ENCODE measurements around the gene KRTAP5-7.
"Not testable (repeated sequence)": the region's sequence is repeated elsewhere in the genome, so short reads cannot be mapped to it uniquely, and the experiment has no call there.

Gene KRTAP5-7

DNA sequence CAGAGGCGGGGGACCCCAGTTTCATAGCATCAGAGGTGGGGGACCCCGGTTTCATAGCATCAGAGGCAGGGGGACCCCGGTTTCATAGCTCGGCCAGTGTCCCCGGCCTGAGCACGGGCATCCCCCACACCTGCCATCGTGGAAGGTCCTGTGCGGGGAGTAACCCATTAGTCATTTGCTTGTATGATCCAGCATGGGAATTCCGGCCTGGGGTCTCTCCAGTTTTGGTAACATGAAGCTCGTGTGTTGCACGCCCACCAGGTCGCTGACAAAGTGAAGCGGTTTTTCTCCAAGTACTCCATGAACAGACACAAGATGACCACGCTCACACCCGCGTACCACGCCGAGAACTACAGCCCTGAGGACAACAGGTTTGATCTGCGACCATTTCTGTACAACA, 29.0 kb upstream of the KRTAP5-7 start:
- no peak for DNase-seq

GRCh38 chr11:71499125-71499524, 27.9 kb upstream of the KRTAP5-7 start:
- DNase-seq = no peak

- no peak for DNase-seq
These were observed 27.5 kb upstream of the KRTAP5-7 start for GRCh38 chr11:71499546-71499945.

DNA sequence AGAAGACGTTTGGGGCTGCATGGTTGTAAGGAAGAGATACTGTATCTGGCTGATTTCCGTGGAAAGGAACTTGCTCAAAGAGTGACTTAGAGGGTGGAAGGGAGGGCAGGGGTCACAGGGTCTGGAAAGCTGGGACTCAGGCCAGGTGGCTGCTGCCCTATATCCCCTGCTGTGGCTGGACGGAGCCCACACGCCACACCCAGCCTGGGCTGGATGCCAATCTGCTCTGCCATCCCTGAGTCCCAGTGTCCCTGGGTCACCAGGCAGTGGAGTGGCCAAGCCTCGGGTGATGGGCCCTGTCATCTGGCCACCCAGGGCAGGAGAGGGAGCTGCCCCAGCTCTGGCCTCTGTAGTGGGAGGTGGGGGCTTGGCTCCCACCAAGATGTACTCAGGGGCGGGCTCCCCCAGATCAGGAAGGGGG, 26.5 kb upstream of the KRTAP5-7 start:
- no peak for DNase-seq

DNA sequence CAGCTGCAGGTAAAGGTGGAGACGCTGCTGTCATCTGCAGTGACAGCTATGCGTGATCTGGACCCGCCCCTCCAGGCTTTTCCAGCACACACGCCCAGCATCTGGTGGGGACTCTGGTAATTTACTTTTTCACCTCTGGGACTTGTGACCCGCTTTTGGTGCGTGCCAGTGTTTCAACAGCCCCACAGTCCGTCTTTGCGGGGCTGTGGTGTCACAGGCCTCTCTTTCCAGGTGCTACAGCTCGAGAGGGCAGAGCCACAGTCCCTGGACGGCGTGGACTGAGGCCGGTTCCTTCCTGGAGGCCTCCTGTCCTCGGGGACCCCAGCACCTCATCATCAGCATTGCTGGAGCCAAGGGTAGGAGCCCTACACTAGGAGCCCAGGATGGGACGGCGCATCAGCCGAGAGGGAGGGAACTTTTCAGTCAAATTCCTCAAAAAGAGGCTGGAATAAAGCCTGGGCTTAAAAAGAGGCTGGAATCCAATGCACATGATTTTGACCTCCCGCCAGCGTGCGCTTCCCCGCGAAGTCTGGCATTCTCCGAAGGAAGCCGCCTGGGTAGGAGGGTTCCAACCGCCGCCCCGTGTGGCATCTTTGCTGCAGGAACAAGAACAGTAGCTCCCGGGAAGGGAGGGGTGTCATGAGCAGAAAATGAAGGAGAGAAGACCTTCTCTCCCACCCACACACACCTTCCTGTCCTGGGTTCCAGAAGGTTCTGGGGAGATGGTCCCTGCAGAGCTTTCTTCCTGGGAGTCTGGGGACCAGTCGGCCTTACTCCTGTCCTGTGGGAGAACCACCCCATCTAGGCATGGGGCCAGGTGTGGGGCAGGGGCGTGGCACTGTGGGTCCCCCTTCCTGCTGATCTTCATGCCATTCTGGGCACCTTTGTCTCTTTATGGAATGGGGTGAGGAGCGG, 25.7 kb upstream of the KRTAP5-7 start:
- no peak for DNase-seq

- DNase-seq = no peak
These were observed 25.0 kb upstream of the KRTAP5-7 start for GRCh38 chr11:71502026-71502425.

DNA sequence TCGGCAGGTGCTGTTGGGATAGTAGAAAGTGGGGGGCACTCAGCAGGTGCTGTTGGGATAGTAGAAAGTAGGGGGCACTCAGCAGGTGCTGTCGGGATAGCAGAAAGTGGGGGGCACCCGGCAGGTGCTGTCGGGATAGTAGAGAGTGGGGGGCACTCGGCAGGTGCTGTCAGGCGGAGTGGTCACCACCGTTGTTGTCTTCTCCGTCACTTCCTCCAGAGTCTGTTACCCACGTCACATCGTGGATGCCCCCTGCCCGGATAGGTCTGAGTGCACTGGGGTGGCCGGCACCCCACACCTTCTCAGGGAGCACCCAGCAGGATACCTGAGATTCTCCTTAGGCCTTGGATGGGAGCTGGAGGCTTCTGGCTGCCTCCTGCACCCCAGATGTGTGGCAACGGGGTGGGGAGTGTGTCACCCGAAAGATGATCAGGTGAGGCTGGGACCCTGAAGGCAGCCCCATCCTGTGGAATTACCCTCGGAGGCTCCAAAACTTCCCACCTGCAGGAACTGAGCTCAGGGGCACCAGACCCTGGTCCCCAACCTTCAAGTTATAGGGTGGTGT, 24.1 kb upstream of the KRTAP5-7 start:
- DNase-seq = no peak

DNA sequence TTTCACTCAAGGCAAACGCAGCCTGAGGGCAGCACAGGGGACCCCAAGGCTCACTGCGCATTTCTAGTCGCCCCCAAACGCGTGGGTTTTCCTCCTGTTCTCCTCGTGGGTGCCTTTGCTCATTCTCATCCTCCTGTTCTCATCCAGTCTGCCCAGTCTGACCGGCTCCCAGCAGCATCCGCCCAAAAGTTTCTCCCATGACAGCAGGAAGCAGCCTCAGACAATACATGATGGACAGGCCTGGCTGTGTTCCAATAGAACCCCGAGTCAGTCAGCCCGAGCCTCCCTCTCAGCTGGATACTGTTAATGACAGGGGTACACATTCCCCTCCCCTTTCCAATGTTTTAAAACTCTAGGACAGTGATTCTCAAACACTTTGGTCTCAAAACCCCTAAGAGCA, 22.5 kb upstream of the KRTAP5-7 start:
- peak in 2 of 3 experiments; percentile 70 to 89 for DNase-seq

- peak in 2 of 3 experiments; percentile 26 to 67 for DNase-seq
These were observed 22.1 kb upstream of the KRTAP5-7 start for GRCh38 chr11:71505001-71505400.

GRCh38 chr11:71505781-71506180, 21.3 kb upstream of the KRTAP5-7 start:
- DNase-seq = no peak

DNA sequence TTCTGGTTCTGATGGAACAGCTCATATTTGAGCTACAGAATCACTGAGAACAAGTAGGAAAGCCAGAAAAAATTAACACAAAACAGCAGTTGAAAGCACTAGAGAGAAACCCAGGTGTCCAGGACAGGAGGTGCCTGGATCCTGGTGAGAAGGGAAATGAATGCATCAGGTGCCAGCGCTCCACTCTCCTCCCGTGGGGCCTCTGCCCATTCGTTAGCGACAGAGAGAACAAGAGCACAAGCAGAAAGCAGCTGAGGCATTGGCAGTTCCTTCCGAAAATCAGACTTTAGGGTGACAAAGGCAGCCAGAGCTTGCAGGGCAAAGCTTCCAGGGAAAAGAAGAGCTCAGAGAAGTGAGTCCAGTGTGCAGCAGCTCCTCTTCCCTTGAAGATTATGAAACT, 20.0 kb upstream of the KRTAP5-7 start:
- no peak for DNase-seq

DNA sequence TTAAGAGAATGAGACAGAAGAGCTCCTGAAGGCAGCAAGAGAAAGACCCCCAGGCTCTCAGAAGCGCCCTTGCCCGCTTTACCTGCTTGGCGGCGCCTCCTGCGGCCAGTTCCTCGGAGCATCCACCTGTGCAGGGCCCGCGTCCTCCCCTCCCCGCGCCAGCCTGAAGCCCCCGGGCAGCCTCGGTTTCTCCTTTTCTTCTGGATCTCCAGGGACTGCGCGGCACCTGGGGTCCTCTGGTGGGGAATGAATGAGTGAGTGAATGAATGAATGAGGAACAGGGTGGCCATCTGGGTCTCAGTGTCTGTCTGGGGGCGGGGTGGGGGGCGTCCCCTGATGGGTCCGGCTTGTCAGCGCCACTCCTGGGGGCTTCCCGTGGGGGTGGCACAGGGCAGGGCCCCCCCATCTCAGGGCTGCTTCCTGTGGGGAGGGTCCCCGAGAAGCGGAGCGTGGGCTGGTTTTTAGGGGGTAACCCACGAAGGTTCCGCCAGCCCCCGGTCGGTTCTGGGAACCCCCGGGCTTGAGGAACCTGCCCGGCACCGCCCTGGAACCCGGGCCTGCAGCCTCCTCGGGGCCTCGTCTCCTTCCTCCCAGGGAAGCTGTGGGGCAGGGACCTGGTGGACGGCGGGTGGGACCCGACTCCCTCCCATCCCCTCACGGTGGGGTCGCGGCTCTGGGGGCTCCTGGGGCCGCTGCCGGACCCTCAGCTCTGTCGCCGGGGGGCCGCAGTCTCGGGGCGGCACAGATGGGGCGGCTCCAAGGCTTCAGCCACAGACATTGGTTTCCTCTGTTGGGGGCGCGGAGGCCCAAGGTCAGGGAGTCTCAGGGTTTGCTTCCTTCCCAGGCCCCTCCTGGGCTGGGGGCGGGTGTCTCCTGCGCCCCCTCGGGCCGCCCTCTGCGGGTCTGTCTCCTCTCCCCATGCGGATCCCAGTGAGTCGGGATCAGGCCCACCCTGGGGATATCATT, 8.3 kb upstream of the KRTAP5-7 start:
- no peak for DNase-seq

DNA sequence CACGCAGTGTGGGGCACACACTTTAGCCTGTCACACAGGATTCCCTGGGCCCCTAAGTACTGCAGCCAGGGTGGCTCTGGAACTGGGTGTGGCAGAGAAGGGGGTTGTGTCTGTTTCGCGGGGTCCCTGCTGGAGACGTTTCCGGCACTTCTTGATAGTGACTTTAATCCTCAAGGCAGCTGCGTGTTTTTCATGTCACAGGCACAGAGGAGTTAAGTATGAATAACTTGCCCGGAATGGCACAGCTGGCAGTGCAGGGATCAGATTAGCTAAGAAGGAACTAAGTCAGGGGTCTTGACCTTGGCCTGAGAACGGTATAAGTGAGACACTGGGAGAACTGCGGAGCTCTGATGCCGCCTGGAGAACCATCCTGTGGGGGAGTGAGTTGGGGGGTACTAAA, 7.5 kb upstream of the KRTAP5-7 start:
- no peak for DNase-seq

GRCh38 chr11:71525188-71525937, 1.7 kb upstream of the KRTAP5-7 start:
- DNase-seq = no peak

DNA sequence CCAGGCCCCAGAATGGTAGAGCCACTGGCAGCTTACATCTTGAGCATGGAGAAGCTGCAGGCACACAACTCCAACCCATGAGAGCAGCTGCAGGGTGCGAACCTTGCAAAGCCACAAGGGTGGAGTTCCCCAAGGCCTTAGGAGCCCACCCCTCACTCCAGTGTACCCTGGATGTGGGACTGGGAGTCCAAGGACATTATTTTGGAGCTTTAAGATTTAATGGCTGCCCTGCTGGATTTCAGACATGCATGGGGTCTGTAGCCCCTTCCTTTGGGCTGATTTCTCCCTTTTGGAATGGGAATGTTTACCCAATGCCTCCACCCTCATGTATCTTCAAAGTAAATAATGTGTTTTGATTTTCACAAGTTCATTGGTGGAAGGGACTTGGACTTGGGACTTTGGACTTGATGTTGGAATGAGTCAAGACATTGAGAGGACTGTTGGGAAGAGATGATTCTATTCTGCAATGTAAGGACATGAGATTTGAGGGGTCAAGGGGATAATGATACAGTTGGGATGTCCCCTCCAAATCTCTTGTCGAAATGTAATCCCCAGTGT, 1.1 kb upstream of the KRTAP5-7 start:
- DNase-seq = no peak

GRCh38 chr11:71527576-71528210, 626 bp downstream of the KRTAP5-7 start:
- no peak for DNase-seq

DNA sequence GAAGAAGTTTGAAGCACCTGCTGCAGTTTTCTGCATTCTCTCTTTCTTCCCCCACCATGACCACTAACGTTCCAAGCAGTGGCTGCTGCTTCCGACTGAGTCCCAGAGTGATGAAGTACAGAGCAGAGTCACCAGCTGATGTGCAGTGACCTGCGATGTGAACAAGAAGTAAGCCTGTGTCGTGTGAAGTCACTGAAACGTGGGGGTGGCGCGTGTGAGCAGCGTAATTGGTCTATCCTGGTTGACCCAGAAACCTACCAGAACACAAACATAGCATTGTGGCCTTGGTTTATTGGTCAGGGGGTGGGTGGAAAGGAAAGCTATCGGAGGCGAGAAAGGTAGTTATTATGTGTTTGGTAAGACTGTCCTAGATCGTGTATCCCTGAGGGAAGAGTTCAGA, 3.5 kb downstream of the KRTAP5-7 start:
- DNase-seq = no peak

DNA sequence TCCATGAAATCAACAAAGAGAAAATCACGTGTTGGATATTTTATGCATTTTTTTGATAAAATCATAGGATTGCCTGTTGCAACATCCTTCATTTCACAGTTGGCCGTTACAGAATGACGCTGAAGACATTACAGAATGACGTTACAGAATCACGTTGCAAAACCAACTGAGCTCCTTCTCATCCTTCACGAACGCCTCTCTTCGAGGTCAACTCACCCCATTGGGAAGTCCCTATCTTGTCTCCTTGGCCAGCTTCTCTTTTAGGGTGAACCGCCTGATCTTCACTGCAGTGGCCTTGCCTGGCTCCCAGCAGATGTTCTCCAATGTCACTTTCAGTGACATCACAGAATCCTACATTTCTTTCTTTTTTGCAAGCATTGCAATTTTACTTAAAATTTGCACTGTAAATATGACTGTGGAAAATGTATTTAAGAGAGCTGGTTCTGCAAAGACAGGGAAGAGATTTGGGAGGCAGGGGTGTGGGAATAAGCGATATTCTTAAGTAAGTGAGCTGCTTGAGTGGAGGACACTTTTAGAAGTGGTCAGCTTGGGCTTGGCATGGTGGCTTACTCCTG, 5.1 kb downstream of the KRTAP5-7 start:
- no peak for DNase-seq

DNA sequence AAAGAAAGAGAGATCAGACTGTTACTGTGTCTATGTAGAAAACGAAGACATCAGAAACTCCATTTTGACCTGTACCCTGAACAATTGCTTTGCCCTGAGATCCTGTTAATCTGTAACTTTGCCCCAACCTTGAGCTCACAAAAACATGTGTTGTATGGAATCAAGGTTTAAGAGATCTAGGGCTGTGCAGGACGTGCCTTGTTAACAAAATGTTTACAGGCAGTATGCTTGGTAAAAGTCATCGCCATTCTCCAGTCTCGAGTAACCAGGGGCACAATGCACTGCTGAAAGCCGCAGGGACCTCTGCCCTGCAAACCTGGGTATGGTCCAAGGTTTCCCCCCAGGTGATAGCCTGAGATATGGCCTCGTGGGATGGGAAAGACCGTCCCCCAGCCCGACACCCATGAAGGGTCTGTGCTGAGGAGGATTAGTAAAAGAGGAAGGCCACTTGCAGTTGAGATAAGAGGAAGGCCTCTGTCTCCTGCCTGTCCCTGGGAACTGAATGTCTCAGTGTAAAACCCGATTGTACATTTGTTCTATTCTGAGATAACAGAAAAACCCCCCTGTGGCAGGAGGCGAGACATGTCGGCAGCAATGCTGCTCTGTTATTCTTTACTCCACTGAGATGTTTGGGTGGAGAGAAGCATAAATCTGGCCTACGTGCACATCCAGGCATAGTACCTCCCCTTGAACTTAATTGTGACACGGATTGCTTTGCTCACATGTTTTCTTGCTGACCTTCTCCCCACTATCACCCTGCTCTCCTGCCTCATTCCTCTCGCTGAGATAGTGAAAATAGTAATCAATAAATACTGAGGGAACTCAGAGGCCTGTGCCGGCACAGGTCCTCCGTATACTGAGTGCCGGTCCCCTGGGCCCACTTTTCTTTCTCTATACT, 7.9 kb downstream of the KRTAP5-7 start:
- DNase-seq = not testable (repeated sequence)

- DNase-seq = no peak
These were observed 8.8 kb downstream of the KRTAP5-7 start for GRCh38 chr11:71535825-71536224.
